WERI-Rb-1 (cell line): ENCODE data around the gene RGS3.
A peak's percentile ranks its signal among the peaks of the same experiment; 100 is the strongest.

Source experiments
- DNase-seq: peaks from one replicate; pipeline ENCODE4 v3.0.0-alpha.2; 2020
- H3K27ac ChIP-seq: fragments of 250-450 bp; sonication (Bioruptor Pico); 2 replicates; pipeline ENCODE4 v1.5.1; 2020; ENCODE audit warnings: mild to moderate bottlenecking, moderate library complexity
- H3K27me3 ChIP-seq: fragments of 250-450 bp; sonication (Bioruptor Pico); 2 replicates; pipeline ENCODE4 v1.5.1; 2021; ENCODE audit warnings: mild to moderate bottlenecking, low read depth, moderate library complexity; ENCODE audit not compliant: insufficient read depth, severe bottlenecking
- H3K36me3 ChIP-seq: fragments of 250-450 bp; sonication (Bioruptor Pico); 2 replicates; pipeline ENCODE4 v1.5.1; 2020; ENCODE audit warnings: mild to moderate bottlenecking, moderate library complexity
- H3K4me3 ChIP-seq: 2 replicates; pipeline ENCODE4 v1.5.1; 2011; ENCODE audit warnings: low read depth, mild to moderate bottlenecking, control low read depth, low read length
- H3K9me3 ChIP-seq: fragments of 250-450 bp; sonication (Bioruptor Pico); 2 replicates; pipeline ENCODE4 v1.5.1; 2021; ENCODE audit warnings: mild to moderate bottlenecking, moderate library complexity; ENCODE audit not compliant: severe bottlenecking
- TF ChIP-seq, protein P1 (sequence below): IDR thresholded peaks from 2 replicates; pipeline ENCODE4 v1.5.1; 2011; ENCODE audit warnings: low read depth, mild to moderate bottlenecking, control low read depth, inconsistent platforms, low read length

RGS3 gene

DNA sequence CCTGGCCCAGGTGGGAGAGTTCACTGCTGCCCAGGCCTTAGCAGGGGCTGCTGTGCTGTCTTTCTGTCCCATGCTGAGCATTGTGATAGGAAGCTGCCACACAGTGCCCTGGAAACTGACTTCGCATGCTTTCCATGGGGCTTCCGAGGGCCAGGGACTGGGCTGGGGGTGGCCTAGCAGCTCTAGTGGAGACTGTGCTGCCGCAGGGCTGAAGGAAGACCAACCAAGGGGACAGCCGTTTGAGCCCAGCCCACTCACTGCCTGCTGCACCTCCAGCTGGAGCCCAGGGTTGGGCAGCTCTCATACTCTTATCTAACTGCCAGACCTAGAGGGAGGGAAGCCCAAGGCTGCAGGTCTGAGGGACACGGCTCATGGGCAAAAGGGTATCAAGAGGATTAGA, 79.2 kb downstream of the RGS3 start:
- DNase-seq, result peak; percentile 46
- Histone ChIP-seq H3K27ac (peak overlapping the region; percentile 47), H3K27me3 (no peaks in the 10 kb centered on the region), H3K9me3 (no peaks in the 10 kb centered on the region), H3K4me3 (no peak overlapping the region), H3K36me3 (no peaks in the 10 kb centered on the region)
- TF ChIP-seq, protein P1, sequence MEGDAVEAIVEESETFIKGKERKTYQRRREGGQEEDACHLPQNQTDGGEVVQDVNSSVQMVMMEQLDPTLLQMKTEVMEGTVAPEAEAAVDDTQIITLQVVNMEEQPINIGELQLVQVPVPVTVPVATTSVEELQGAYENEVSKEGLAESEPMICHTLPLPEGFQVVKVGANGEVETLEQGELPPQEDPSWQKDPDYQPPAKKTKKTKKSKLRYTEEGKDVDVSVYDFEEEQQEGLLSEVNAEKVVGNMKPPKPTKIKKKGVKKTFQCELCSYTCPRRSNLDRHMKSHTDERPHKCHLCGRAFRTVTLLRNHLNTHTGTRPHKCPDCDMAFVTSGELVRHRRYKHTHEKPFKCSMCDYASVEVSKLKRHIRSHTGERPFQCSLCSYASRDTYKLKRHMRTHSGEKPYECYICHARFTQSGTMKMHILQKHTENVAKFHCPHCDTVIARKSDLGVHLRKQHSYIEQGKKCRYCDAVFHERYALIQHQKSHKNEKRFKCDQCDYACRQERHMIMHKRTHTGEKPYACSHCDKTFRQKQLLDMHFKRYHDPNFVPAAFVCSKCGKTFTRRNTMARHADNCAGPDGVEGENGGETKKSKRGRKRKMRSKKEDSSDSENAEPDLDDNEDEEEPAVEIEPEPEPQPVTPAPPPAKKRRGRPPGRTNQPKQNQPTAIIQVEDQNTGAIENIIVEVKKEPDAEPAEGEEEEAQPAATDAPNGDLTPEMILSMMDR, result no peak

DNA sequence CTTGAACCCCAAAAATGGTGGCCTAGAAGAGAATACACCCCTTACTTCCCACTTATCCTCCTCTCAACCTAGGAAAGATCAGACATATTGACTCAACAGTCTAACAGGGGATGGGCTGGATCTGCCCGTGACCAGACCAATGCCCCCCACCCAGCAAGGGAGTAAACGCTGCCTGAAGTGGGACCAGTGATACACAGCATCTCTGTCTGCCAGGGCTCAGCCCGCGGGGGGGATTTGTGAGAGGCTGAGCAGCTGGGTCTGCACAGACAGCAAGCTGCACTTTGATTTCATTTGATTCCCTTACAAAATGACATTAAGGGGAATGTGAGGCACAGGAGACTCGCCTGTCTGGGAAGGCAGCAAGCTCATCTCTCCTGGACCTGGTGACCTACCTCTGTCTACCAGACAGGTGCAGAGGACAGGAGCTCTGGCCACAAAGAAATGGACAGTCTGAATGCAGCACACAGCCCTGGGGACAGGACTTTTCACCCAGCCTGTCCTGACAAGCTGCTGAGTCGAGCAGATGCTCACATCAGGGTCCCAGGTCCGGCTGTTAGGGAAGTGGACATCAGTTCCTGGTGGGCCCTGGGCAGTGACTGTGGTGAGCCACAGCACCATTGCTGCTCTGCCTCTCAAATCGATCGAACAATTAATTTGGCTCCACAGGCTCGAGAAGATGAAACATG, 79.9 kb downstream of the RGS3 start:
- Histone ChIP-seq H3K27ac (peak overlapping the region; percentile 47; the same call in 1 of the 2 replicates), H3K4me3 (no peak overlapping the region), H3K27me3 (no peaks in the 10 kb centered on the region), H3K36me3 (no peaks in the 10 kb centered on the region), H3K9me3 (no peaks in the 10 kb centered on the region)
- TF ChIP-seq, protein P1, result no peak
- DNase-seq, result peak; percentile 51

DNA sequence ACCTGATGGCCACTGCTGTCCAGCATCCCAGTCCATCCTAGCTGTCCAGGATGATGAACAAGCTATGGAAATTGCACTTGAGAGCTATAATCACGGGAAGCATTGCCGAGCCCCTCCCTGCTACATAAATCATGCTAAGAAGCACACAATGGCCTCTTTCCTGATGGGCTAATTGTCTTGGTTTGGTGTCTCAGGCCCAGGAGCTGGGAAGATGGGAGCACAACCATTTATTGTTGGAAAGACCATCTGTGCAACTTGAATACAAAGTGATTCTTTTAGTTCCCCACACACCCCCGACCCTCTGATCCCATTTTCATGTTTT, 80.4 kb downstream of the RGS3 start:
- Histone ChIP-seq H3K4me3 (no peak overlapping the region), H3K36me3 (no peaks in the 10 kb centered on the region), H3K27ac (no peak overlapping the region), H3K9me3 (no peaks in the 10 kb centered on the region), H3K27me3 (no peaks in the 10 kb centered on the region)
- TF ChIP-seq, protein P1, result no peak
- DNase-seq, result no peak

- Histone ChIP-seq H3K9me3 (no peaks in the 10 kb centered on the region), H3K27ac (no peak overlapping the region), H3K4me3 (no peak overlapping the region), H3K36me3 (no peaks in the 10 kb centered on the region), H3K27me3 (no peaks in the 10 kb centered on the region)
- DNase-seq, result no peak
- TF ChIP-seq, protein P1, result no peak
These were observed 81.5 kb downstream of the RGS3 start for GRCh38 chr9:113545068-113545467.

DNA sequence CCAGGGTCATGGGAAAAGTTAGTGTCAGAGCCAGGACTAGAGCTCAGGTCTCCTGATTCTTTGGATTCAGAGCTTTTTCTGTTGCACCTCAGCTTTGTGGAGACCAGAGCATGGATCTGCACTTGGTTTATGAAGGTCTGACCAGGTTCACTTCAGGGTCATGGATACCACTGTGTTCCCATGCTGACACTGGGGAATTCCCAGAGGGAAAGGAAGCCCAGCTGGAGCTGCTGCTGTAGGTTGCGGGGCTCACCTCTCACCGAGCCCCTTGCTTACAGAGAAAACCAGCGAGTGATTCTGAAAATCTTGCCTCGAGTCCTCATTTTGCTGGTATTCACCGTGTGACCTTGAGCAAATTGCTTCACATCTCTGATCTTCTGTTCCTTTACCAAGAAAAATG, 83.0 kb downstream of the RGS3 start:
- no peak for DNase-seq
- H3K4me3 ChIP-seq, result no peak overlapping the region
- H3K36me3 ChIP-seq, result no peaks in the 10 kb centered on the region
- H3K27ac ChIP-seq, result no peak overlapping the region
- TF ChIP-seq, protein P1, result no peak
- no peaks in the 10 kb centered on the region for H3K27me3 ChIP-seq
- peaks cover 5% of the 10 kb centered on the region for H3K9me3 ChIP-seq

DNA sequence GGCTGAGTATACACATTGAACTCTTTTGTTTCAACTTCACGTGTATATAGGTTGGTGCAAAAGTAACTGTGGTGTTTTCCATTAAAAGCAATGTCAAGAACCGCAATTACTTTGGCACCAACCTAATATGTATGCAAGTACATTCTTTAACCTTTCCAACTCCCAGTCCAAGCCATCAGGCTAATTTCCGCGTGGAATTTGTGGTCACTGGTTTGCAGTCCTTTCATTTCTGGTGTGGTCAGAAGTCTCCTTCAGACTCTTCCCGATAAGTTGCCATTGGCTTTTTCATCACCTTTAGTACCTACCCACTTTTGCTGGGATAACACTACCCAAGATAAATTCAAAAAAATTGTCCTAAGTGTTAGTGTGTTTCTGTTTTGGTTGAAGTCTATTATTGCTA, 84.0 kb downstream of the RGS3 start:
- TF ChIP-seq, protein P1, result no peak

More for the DNA sequence above, 84.0 kb downstream of the RGS3 start:
- DNase-seq, result no peak
- no peak overlapping the region for H3K27ac ChIP-seq
- H3K27me3 ChIP-seq, result no peaks in the 10 kb centered on the region
- no peak overlapping the region for H3K4me3 ChIP-seq
- H3K36me3 ChIP-seq, result no peaks in the 10 kb centered on the region
- peaks cover 5% of the 10 kb centered on the region for H3K9me3 ChIP-seq
